T-helper 9 cell (primary cell): ENCODE results near the gene MRAP.
"Not testable (repeated sequence)": the region's sequence is repeated elsewhere in the genome, so short reads cannot be mapped to it uniquely, and the experiment has no call there.

Experiments used
- DNase-seq: peaks from one replicate; pipeline ENCODE4 v3.0.0-alpha.2; 2020
- total RNA-seq, 2 donors: gene quantifications; one replicate each; lab custom pipeline; 2026; lab: John Stamatoyannopoulos, UW

MRAP gene
- total RNA-seq = 0 reads per million in 2 donors

DNA sequence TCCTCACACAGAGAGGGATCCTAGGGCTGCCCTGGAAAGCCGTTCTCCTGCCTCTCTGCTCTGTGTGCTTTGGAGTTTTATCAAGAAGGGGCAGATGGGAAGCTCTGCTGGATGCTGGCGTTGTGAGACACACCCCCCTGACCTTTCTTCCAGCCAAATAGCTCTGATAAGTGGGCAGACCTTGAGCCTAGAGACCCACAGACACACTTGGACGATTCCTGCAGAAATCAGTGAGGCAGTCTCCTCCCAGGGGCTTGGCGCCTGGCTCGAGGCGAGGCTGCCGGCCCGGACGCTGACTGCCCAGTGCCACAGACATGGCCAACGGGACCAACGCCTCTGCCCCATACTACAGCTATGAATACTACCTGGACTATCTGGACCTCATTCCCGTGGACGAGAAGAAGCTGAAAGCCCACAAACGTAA, at the start of gene MRAP:
MRAP (plus strand) TSS at position 198 of the 424 bp plus-strand sequence; CDS start at position 315, 117 bp downstream.
- DNase-seq = no peak

DNA sequence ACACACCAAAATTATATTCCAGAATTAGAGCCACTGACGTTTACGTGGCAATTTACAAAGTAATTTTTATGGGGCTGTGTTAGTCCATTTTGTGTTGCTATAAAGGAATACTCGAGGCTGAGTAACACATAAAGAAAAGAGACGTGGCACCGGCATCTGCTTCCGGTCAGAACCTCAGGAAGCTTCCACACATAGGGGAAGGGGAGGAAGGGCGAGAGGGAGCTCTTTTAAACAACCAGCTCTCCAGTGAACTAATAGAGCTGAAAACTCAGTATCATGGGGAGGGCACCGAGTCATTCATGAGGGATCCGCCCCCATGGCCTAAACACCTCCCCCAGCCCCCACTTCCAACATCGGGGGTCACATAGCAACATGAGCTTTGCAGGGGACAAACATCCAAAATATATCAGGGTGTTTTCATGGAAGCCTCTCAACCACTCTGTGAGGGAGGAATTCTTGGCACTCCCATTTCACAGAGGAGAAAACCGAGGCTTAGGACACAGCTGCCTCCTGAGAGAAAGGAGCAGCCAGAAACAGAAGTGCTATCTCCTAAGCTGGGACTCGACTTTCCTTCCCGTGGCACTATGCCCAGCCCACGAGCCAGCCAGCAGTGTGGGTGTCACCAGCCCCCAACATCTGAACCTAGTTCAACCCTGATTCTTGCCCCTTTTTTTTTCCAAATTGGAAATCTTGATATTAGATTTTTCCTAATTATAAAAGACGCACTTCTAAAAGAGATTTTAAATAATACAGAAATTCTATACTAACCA, 49.0 kb upstream of the MRAP start:
- DNase-seq = no peak

DNA sequence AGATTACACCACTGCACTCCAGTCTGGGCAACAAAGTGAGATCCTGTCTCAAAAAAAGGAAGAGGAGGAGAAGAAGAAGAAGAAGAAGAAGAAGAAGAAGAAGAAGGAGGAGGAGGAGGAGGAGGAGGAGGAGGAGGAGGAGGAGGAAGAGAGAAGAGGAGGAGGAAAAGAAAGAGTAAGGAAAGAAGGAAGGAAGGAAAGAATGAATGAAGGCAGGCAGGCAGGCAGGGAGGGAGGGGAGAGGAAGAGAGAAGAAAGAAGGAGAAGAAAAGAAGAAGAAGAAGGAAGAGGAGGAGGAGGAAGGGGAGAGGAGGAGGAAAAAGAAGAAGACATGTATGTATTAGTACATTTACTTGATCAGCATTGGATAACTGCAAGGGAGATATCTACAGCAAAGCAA, 46.5 kb upstream of the MRAP start:
- DNase-seq = no peak

DNA sequence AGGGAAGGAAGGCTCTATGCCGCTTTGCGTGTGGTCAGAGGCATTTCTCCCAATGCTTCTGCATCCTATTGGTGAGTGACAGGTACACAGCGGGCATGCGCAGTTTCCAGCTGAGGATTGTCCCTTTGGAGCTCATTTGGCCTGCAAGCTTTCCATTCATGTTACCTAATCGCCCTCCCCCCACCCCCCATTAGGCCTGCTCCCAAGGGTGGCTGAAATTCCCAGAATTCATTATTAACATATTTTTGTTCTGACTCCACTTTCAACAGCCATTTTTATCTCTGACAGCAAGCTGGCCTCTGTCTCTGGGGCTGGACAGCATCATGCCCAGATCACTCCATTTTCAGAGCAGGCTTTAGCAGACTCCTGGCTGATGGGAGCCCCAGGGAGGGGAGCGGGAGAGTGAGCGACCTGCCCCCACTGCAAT, 45.4 kb upstream of the MRAP start:
- DNase-seq = no peak

DNA sequence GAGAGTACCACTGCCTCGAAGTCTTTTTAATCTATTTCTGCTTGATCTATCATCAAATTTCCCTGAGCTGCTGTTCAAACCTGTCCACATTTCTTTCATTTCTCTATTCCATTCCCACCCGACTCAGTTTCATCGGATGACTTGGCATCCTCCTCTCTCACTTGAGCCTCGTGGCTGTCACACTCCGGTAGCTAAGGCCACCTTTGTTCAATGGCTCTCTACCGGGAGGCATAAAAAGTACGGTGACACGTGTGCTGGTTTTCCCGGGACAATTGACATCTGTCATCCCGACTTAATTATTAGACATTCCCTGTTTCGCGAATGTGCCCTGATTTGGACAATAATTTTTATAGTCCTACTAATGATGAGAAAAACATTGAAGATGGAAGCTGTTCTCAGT, 42.4 kb upstream of the MRAP start:
- DNase-seq = no peak

DNA sequence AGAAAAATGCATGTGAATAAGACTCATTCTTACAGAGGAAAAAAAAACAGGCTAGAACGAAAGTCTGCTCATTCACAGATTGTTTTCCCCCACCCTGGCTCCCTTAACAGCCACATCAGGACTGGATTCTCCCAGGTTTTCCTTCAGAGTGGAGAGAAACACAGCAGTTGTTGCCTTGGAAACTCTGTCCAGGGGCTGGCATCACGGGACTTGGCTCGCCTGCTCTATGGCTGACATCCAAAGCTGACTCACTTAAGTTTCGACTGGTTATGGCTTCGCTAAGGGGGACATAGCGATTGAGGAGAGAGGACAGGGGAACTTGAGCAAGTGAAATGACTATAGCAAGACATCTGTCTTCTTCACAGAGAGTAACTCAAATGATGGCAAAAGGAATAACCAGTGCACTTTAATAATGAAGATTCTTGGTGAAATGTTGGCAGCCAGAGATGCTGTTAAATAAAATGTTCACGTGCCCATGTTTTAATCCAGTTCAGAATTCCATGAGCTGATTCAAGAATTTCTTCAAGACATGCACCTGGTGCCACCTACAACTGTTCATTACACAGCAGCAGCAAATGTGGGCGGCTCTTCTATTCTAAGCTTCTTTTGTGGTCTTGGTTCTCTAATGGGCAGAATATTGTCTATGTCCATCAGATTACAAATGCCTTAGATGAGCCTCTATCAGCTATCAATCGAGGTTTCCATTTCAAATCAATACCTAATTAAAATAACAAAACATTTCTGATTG, 41.6 kb upstream of the MRAP start:
- no peak for DNase-seq

DNA sequence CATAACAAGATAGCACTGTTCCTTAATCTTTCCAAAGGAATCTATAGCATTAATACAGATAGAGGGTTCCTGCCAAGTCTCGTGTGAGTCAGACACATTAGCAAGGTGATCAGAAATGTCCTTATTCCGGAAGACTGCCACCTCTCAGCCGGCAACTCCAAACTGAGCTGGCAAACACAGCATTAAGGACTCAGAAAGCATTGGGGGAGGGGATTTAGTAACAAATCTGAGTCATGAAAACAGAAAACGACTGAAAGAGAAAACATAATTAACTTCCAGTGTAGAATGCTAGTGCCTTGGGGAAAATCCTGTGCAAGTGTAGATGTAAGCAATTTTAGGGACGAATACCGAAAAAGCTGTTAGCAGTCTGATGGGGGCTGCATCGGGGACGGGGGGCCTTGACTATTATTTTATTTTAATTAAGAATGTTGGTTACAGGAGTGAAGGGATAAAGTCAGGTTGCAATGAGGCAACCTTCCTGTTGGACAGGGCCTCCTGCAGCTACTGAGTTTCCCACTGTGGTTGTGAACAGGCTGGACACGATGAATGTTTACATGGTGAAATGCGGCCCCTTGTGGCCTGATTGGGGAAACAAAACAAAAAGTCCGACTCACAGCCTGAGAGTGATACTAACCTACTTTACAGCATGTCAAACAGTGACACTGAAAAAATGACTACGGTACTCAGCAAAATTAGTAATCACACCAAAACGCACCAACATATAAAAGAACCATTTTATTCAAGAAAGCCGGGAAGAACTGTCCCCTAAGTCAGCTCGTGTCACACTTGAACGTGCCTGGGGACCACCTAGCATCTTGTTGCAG, 40.5 kb upstream of the MRAP start:
- peak; percentile 7 for DNase-seq

DNA sequence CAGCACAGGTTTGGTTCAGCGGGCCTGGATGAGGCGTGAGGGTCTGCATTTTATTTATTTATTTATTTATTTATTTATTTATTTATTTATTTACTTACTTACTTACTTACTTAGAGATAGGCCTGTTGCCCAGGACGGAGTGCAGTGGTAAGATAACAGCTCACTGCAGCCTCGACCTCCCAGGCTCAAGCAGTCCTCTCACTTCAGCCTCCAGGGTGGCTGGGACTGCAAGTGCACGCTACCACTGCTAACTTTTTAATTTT, 39.9 kb upstream of the MRAP start:
- DNase-seq = not testable (repeated sequence)

DNA sequence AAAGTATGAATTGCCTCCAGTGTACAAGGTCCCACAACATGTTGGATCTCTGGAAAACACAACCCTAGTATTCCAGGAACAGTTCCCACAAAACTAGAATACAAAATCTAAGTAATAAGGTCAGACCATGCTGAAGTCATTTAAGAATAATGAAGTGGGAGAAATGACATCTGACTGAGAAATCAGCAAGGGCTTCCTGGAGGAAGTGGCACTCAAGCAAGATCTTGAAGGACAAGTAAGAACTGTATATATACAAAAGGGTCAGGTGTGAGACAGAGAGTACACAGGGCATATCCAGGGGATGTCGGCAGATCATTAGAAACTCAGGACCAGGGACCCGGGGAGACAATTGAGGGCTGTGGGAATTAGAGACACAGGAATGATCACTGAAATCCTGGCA, 38.5 kb upstream of the MRAP start:
- DNase-seq = no peak

DNA sequence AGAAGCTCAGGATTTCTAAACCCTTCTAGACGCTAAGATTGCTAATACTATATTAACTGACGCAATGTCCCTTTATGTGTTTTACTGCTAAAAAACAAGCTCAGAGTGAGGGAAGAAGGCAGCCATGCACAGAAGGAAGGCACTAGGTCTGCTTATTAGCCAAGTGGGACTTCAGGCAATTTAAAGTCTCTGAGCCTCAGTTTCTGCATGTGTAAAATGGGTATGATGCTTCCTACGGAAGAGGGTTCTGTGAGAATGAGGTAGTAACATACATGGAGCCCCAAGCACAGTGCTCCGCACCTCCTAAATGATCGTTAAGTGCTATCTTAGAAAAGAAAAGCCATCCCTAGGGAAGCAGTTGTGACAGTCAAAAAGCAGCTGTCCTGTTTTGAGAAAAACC, 36.7 kb upstream of the MRAP start:
- no peak for DNase-seq

DNA sequence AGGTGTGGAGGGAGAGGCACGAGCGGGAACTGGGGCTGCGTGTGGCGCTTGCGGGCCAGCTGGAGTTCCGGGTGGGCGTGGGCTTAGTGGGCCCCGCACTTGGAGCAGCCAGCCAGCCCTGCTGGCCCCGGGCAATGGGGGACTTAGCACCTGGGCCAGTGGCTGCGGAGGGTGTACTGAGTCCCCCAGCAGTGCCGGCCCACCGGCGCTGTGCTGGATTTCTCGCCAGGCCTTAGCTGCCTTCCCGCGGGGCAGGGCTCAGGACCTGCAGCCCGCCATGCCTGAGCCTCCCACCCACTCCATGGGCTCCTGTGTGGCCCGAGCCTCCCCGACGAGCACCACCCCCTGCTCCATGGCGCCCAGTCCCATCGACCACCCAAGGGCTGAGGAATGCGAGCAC, 33.3 kb upstream of the MRAP start:
- DNase-seq = not testable (repeated sequence)

DNA sequence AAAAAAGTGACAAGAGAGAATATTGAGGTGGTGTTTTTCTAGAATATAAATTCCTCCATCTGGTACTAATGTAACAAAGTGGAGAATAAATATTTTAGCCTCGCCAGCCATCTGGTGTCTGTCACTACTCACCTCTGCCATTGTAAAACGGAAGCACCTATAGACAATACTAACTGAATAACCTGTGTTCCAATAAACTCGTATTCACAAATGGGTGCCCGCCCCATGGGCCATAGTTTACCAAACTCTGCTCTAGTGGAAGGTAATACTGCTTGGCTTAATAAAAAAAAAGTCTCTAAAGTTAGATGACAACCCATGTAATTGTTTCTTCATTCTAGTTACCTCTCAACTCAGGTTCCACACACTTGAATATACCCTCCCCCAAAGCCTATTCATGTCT, 27.9 kb upstream of the MRAP start:
- DNase-seq = no peak

DNA sequence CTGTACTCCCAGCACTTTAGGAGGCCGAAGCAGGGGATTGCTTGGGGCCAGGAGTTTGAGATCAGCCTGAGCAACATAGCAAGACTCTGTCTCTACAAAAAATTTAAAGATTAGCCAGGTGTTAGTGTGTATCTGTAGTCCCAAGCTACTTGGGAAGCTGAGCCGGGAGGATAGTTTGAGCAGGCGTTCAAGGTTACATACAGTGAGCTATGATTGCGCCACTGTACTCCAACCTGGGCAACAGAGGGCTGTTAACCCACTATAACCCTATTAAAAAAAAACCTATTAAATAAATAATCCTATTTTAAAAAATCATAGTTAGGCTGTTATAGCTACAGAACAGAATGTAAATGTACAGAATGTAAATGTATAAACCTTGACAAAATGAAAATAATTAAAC, 22.0 kb upstream of the MRAP start:
- no peak for DNase-seq

DNA sequence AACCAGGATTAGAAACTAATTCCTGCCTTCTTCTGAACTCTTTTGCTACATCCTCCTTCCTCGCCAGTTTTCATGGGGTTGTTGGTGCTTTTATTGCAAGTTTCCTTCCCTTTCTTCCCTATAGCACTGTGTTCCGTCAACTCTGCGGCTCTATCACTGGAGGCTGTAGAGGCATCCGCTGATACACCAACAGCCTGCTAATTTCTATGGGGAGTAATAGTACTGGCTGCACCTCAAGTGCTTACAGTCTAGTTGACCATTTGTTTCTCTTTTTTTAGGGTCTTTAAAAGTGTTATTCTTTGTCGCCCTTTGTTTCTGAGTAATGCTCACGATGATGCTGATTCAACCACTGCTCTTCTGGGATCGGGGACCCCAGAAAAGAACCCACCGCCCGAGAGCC, 20.6 kb upstream of the MRAP start:
- no peak for DNase-seq

DNA sequence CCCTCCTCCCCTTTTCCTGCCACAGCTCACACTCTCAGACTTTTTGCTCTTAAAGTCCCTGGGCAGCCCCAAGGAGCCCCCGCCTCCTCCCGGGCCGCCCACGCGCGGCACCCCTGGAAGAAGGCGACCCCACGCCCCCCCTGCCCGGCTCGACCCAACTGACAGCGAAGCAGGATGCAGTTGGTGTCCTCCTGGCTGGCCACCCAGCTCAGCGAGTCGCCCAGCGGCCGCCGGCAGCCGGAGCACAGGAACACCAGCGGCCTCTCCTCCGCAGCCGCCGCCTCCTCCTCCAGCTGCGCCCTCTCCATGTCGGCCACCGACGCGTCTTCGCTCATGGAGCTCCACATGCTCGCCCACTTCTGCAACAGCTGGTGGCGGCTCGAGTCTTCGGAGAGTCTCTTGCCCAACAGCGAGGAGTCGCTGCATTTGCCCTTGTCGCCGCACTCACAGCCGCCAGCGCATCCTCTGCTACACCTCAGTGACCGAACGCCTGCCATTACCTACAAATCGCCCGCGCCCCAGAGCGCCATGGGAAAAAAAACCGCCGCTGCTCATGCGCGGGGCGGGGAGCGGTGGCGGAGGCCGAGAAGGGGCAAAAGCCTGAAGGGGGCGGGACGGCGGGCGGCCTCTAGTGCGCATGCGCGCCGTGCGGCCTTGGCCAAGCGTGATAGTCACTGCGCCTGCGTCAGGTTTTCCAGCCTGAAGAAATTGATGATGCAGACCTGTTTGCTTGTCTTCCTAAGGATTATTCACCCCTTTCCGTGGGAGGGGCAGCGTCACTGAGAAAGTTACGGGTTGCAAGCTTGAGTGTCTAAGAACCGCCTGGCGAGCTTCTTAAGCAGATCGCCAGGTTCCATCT, 19.9 kb upstream of the MRAP start, which contains the start of gene MIS18A:
MIS18A (minus strand) TSS at position 532 of the 859 bp plus-strand sequence; CDS start at position 497, 35 bp downstream.
- DNase-seq = peak; percentile 94

DNA sequence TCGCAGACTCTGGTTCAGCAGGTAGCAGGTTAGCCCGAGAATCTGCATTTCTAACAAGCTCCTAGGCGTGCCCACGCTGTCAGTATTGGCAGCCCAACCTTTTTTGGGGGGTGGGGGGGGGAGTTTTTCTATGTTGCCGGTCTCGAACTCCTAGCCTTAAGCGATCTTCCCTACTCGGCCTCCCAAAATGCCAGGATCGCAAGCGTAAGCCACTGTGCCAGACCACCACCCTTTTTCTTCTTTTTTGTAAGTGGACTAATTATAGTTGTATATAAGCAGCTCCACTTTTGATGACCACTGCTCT, 19.3 kb upstream of the MRAP start:
- no peak for DNase-seq

DNA sequence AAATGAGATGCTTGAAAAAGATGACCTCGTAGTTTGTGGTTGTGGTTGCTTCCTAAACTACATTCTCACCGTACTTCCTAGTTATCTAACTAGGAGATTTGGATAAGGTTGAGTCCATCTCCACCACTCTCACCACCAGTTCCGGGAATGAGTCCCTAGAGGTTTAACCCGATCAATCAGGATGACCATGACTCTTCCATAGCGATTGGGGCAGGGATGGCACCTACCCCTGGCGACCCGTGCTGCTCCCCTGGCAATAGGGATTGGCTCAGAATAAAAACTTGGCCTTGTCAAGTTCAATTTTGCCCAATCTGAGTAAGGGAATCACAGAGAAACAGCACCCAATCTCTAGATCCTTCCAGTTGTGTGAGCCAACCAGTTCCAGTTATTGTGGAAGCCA, 17.1 kb upstream of the MRAP start:
- no peak for DNase-seq

DNA sequence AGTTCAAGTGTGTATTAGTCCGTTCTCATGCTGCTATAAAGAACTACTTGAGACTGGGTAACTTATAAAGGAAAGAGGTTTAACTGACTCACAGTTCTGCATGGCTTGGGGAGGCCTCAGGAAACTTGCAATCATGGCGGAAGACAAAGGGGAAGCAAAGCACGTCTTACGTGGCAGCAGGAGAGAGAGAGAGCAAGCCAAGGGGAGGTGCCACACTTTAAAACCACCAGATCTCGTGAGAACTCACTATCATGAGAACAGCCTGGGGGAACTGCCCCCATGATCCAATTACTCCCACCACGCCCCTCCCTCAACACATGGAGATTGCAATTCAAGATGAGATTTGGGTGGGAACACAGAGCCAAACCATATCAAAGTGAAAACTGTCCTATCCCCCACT, 15.7 kb upstream of the MRAP start:
- DNase-seq = no peak

DNA sequence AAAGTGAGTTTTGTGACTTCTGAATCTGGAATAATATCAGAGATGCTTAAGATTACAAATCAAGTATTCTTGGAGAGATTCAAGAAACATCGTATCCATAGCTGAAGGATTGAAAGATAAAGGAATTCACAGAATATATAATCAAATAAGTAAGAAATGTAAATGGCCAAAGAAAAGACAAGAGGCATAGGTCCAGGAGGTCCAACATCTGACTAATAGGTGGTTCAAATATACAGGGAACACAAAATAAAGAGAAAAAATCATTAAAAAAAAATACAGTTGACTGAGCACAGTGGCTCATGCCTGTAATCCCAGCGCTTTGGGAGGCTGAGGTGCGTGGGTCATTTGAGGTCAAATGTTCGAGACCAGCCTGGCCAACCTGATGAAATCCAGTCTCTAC, 13.2 kb upstream of the MRAP start:
- no peak for DNase-seq

DNA sequence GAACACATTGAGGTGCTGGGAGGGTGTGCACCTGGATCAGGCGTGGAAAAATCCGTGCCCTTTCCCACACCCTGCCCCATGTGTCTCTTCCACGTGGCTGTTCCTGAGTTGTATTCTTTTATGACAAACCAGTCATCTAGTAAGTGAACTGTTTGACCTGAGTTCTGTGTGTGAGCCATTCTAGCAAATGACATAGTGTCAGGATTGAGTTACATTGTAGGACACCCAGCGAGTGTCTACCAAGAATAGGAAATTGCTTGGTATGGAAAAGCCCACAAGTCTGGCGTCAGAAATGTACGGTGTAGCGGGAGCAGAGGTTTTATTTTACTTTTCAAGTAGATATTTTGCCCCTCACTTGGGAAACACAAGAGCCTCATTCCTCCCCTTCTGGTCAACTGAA, 1.2 kb upstream of the MRAP start:
- no peak for DNase-seq

DNA sequence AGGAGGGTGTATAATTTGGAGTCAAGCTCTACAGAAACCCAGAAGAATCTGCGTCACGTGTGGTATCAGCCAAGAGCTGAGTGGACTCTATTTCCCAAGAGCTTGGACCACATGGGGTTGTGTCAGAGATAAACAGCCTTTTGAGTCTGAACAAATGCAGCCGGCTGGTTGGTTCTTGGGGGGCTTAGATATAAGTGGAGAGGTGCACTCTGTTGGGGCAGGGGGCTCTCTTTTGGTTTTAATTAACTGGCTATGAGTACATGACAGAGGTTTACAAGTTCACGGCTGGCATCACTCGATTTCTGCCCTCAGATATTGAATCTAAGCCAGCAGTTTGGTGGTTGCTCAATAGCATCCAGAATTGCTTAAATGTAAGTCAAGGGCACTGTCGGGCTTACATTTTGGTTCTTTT, 501 bp upstream of the MRAP start:
- DNase-seq = no peak

DNA sequence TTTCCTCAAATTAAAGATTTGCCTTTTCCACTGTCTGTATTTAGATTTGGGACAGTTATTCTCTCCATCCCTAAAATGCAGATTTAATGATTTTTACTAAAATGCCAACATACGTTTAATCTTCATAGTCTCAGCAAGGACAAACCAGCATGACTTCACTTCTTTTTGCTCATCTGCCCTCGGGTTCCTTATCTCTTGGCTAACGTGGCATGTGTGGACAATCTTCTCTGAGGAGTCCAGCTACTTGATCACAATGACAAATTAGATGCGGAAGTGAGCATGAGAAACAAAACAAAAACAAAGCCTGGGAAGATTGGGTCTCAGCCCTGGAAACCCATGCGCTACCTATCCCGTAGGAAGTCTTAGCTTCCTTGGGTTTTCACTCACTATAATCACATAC, 1.0 kb downstream of the MRAP start:
- no peak for DNase-seq
